ENCODE measurements around the gene SMARCD3.

Gene SMARCD3

DNA sequence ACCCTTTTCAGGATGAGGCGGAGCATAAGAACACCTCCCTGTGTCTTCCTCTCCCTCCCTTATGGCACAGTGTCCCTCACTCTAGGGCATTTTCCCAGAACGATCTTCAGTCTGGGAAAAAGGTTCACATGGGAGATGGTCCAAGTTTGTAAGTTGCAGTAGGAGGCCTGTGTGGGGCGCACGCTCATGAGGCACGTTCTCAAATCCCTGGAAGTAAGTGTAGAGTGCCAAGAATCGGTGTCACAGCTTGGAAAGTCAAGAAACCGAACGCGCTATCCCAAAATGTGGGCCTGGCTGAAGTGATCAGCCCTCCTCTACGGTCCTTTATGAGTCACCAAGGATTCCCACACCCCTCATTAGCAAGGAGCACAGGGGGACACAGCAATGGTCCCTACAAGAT lies 23.9 kb upstream of the SMARCD3 start:
- DNase-seq, result no peak

DNA sequence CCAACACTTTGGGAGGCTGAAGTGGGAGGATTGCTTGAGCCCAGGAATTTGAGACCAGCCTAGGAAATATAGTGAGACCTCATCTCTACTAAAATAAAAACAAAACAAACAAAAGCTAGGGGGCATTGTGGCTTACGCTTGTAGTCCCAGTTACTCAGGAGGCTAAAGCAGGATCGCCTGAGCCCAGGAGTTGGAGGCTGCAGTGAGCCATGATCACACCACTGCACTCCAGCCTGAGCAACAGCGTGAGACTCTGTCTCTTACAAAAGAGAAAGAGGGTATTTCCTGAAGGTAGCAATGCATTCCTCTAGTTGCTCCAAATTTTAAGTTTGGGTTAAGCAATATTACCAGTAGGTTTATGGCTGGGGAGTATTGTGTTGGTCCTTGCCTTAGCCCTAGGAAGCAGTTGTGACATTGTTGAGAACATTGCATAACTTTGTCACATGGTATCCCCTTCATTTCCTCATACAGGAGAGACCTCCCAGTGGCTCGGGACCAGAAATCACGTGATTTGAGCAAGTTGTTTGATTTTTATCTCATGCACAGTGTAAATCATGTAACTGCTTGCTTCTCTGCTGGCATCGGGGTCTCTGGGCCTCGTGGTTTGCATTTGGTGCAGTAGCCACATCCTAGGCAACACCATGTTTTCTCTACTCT lies 23.3 kb upstream of the SMARCD3 start:
- no peak for DNase-seq

DNA sequence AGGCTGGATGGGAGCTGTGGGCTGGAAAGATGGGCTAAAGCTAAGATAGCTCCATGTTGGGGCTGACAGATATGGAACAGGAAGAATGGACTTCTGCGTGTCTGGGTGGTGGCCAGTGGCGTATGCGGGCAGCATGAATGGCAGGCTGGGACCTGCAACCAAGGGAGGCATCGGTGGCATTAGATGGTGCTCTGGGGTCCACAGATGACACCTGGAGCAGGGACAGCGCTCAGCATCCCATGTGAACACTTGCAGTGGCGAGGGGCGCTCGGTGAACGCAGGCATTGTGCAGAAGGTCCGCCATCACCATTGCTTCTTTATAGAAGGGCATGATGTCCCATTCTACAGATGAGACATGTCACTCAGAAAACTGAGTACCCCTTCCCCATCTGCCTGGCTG lies 21.0 kb upstream of the SMARCD3 start:
- DNase-seq, result no peak

DNA sequence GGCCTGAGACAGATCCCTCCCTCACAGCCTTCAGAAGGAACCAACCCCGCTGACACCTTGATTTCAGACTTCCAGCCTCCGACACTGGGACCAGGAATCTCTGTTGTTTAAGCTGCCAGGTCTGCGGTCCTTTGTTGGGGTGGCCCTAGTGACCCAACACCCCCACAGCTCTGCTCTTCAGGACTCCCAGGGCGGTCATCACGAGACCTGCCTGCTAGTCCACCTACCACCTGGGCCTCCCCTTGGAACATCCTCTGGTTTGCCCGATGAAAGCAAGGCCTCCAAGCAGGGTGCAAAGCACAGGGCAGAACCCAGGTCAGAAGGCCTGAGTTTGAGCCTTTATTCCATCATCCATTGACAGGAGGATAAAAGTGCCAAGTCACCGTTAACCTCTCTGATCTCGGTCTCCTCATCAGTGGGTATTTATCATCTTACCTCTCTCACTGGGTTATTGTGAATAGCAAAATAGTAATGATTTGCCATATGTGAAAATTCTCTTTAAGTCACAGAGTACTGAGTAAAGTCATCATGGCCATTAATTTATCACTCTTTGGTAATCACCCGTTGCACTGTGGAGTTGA lies 16.9 kb upstream of the SMARCD3 start:
- DNase-seq, result no peak

DNA sequence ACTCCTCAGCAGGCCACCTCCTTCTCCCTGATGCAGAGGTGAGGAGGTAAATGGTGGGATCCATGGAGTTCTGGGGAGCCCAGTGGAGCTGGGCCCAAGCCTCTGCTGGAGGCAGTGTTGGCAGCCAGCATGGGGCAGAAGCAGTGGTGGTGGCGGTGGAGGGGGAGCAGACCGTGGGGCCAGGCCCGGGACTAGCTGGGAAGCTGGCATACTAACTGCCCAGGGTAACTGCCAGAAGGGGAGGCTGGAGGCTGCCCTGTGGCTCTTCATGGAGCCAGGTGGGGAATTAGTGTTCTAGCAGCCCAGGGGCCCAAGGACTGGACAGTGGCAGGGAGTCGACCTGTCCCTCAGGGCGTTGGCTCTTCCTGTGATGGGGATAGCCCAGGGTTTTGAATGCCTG lies 16.1 kb upstream of the SMARCD3 start:
- DNase-seq, result no peak

DNA sequence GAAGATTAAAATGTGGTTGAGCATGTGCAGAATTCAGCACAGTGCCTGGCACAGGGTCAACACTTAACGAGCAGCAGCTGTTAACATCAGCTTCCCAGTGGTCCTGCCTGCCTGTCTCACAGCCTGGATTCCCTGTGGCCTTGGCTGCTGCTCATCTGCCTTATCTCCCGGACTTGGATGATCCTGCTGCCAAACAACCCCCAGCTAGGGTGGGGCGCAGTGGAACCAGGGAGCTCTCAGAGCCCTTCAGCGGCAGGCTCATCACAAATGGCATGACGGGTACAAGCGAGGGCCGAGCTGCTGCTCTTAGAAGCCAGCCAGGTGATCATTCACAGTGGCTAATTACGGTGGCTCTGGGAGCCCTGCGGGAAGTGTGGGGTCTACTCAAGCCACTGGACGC lies 13.0 kb upstream of the SMARCD3 start:
- no peak for DNase-seq

DNA sequence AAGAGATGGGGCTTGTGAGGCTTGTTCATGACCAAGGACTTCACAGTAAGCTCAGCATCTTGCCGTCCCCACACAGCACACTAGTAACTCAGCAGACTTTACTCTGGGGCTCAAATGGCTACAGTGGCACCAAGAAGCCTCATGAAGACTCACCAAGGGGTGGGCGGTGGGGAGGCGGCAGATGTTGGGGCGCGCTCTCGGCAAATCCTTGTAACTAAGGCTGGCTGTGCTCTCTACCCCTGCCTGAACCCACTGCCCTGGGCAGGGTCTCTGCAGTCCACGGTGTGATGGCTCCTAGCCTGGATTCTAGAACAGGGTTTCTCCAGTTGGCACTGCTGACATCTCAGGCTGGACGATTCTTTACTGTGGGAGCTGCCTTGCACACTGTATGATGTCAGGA lies 12.4 kb upstream of the SMARCD3 start:
- DNase-seq, result no peak

DNA sequence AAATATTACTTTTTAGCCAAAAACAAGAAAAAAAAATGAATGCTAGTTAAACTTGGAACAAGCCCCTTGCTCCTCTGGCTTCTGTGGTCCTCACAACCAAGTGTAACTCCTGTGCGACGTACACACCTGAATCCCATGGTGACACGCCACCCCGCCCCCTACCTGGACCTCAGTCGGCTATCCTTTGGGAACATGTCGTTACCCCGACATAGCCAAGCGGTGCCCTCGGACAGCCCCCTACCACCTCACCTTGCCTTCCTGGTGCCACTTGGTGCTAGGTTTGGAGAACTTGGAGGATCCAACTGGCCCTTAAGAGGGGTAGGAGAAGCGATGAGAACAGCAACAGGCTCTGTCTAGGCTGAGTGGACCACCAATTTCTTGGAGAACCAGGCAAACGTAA lies 12.0 kb upstream of the SMARCD3 start:
- DNase-seq, result no peak

DNA sequence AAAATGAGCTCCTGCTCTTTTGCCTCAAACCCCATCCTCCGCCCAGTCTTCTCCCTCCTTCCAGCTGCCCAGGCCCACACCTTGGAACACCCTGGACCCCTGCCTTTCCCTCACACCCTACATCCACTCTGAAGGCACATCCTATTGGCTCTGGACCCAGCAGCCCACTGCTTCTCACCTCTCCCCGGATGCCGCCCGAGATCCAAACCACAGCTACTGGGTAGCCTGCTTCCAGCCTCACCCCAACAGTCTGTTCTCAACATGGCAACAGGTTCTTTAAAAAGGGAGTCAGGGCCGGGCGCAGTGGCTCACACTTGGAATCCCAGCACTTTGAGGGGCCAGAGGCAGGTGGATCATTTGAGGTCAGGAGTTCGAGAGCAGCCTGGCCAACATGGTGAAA lies 9.5 kb upstream of the SMARCD3 start:
- DNase-seq, result no peak

DNA sequence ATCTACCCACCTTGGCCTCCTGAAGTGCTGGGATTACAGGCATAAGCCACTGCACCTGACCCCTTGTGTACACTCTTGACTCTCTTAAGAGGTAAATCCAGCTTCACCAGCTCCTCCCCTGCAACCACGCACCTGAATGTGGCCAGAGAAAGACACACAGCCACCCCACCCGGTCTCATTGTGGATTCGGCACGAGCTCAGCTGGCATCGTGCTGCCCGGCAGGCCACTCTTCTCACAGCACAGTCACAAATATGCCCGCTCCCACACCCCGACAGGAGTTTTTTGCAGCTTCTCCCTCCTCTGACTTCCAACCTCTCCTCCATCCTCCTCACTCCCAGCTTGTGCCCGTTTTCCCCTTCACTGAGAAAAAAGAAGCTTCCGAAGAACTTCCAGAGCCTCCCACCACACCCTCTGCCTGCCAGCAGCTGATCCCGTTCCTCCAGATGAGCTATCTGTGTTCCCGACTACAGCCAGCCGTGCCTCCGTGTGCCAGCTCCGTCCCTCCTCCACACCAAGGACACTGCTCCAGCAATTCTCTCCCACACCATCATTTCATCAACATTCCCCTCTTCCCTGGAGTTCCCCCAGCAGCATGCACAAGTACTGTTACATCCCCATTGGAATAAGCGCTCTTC lies 8.0 kb upstream of the SMARCD3 start:
- DNase-seq, result peak; percentile 35

DNA sequence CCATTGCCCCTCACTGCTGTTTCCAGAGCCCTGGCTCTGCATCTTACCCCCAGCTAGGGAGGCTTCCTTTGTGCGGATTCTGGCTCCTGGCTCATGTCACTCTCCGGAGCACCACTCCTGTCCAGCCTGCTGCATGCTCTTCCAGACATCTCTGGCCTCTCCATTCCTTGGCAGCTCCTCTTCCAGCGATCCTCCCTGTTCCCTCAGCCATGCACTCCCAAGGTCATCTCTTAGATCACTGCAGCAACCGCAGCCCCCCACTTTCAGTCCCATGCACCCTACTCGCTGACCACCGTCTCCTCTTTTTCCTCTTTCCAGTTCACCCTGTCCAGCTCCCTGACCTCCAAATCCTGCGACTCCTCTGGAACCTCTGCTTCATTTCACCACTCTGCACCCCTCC lies 6.9 kb upstream of the SMARCD3 start:
- DNase-seq, result no peak

DNA sequence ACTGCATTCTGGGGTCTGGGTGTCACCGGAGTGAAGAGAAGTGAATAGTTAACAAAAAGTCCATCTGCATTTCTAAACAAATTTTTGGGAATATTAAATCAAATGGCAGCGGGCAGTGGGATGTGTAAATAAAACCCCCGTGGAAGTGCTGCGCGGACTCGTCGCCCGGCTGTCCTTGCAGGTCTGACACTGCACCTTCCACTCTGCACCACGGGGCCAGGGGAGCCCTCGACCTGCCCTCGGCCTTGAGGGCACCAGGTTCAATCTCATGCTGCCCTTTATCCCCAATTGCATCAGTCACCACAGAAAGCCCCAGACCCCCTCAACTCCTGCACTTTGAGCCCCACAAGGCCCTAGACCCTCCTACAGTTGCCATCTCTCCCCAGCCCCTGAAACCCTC lies 6.4 kb upstream of the SMARCD3 start:
- no peak for DNase-seq

DNA sequence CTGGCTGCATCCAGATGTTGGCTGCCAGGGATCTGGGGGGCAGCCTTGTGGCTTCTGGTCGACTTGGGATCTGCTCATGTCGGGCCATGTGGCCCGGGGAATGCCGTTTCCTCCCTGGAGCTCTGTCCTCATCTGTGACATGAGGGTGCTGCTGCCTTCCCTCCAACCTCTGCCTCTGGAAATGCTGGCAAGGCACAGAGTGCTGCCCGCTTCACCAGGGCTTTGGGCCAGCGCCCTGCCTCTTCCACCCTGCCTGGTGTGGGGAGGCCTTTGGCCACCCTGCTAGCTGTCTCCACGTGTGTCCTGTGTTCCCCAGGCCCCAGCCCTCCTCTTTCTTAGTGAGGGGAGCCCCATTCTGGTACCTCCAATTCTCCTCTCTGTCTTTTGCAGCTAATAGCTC lies 5.8 kb upstream of the SMARCD3 start:
- DNase-seq, result no peak

DNA sequence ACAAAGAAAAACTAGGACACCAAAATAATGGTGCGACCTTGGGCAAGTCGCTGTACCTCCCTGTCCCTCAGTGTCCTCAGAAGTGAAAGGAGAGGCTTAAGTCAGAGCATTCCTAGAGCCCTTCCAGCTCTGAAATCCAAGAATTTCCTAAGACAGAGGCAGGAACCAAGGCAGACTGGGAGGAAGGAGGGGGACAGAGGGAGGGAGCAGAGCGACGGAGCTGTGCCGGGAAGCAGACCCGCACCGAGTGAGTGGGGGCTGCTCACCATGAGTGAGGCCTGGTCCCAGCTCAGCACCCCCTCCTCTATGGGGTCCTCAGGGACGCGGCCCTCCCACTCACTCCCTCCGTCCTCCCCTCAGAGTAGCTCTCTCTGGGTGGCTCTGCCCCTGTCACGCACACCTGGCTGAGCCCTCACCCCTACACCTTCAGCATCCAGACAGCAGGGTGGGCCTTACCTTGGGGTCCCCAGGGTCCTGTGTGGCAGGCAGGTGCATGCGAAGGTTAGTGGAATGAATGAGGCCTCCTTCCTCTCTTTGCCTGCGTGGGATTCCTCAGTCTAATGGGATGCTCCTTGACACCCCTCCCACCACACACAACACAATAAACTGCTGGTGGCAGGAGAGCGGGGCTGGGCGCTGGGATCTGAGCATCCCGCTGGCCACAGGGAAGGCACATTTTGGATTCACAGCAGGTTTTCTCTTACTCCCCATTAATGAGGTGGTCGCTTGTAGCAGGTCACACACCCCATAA lies 4.6 kb upstream of the SMARCD3 start:
- DNase-seq, result no peak

DNA sequence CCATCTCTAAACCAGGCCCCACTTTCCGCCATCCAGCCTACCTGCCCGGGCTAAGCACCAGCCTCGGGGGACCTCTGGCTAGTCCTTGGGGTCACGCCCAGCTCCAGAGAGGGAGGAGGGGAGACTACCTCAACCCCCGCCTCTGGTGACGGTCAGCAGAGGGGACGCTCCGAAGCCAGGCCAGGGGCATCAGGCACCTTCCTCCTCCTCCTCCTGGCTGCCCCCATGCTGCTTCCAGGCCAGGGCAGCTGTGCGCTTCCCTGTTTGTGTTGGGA lies 4.0 kb upstream of the SMARCD3 start:
- DNase-seq, result no peak

DNA sequence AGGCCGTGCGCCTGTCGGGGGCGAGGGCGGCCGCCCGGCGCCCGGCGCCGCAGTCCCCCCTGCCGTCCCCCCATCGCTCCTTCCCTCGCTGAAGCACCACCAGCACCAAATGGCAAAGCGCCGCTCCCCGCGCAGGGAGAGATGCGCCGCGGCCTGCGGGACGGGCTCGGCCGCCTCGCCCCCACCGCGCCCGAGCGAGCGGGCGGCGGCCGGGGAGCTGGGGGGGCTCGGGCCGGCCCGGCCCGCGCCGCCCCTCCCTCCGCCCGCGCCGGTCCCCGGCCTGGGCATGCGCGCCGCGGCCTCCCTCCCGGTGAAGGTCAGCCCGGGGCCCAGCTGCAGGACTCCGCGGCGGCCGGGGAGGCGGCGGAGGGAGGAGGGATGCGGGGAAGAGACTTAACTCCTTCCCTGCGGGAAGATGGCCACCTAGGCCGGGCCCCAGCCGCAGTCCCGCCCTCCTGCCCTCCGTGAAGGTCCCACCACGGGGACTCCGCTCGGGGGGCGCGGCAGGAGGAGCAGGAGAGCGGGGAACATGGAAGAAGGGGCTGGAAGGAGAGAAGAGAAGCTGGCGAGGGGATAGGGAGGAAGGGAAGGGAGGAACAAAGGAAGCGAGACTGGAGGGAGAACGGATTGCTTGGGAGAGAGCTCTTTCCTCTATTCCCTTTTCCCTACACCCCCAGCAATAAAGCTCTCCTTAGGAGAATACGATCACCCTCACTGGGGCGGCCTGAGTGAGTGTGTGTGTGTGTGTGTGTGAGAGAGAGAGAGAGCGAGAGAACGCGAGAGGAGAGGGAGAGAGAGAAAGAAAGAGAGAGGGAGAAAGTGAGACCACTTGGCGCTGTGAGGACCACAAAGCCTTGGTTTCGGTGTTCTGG lies 3.4 kb upstream of the SMARCD3 start:
- peak; percentile 26 for DNase-seq

DNA sequence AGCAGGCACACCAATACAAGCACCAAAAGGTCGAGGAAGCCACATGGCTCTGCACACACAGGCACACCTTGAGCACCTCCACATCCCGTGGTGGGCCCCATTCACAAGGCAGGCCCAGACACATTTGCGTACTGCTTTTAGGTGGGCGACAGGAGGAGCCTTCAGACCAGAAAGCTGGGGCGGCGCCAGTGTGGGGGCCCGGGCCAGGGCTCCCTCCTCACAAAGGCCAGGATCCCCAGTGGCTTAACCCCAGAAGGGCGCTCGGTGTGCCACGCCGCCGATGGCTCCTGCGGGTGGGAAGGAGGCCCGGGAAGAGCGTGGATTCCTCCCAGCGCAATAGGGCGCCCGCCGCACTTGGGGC lies 2.8 kb upstream of the SMARCD3 start:
- DNase-seq, result peak; percentile 35

DNA sequence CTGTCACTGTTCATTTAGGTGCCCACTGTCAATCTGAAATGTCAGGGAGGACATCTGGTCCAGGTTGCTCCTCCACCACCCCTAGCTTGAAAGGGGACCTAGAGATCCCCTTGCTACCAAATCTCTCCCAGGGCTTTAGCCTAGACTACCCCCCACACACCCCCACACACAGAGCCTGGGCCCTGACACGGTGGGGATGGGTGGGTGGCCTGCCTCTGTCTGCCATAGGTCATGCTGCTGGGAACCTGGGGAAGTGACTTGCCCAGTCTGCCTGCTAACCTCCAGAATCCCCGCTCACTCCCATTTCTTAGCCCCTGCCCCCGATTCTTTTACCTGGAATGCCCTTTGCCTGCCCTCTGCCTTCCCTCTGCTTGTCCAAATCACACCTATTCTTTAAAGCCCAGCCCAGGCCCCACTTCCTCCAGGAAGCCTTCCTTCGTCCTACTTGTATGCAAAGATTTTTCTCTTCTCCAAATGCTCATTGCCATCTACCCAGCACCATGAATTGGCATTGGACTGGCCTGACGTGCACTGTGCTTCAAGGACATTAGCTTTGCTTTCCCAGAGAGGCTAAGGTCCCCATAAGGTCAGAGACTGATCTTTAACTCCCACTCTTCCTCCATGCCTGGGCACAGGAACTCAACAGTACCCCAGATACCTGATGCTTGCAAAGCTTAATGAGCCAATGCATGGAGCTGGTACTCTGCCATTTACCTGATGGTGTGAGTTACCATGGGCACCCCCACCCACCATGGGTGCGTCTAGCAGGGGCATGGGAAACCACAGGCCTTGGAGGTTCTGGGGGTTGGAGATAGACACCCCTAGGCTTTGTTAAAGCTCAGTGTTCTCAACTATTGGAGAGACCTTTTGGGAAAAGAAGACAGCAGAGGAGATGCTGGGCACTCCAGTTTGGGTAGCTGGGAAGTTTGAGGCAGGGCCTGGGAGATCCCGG lies 2.0 kb upstream of the SMARCD3 start:
- DNase-seq, result no peak

DNA sequence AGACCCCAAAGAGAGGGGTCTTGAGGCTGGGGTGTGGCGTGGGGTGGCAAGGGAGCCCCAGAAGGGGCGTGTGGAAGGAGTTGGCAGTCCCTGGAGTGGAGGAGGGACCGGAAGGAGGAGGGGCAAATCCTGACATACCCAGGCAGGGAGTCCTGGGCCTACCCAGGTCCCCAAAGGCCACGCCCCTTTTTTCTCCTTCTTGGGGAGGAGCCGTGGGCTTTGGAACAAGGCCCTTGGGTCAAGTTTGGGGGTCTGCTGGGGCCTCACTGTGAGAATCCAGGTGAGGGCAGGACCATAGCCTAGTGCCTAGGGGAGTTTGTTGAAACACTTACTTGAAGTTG lies 1.2 kb upstream of the SMARCD3 start:
- DNase-seq, result peak; percentile 19

DNA sequence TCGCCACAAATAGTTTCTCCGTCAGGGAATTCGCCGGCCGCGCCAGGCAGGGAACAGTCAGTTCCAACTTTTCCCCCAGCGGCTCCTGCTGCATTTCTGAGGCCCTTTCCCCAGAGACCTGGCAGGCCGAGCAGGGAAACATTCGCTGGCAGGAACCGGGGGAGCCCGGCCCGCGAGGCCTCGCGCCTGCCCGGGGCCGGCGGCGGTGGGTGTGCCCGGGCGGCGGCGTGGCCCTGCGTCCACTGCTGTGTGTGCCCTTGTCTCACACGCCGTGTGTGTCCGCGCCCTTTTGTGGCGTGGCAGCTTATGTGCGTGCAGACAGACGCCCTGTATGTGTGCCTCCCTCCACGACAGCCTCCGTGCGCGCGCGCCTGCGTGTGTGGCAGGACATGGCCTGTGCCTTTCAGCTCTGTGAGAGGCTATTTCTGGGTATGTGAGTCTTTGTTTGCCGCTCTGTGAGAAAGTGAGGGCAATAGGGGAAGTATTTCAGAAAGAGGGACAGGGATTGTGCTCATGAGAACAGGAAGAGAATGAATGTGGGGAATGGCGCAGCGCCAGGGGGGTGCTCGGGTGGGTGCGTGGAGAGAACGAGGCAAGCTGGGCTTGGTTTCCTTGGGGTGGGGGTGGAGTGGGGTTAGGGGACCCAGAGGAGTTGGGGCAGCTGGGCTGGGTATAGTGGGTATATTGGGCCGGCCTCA lies 689 bp upstream of the SMARCD3 start:
- DNase-seq, result peak; percentile 71

DNA sequence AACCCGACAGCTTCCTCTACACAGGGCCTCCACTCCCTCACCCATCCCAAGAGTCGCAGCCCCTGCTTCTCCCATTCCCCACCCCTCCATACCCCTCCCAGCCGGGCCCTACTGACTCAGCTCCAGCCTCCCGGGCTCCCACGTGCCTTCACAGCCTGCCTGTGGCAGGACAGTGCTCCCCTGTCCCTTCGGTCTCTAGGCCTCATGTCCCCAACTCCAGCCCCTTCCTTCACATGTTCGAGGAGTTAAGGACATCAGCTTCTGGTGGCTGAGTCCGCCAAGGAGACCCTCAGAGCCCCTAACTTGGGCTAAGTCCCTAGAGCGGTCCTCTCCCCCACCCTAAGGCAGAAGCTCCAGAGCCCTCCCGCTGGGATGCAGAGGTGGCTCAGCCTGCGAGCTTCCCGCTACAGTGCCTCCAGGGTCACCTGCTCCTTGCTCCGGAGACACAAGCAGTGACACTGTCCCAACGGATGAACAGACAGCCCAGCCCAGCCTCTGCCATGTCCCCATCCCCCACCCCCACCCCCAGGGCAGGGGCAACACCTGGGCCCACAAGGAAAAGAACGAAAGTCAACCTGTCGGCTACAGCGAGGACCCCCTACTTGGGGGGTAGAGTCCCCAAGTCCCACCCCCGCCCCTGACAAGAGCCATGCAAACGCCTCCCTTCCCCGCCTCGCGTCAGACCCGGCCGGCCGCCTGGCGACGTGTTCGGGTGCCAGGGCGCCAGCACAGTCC lies 716 bp downstream of the SMARCD3 start:
- no peak for DNase-seq
